ENCODE results near the gene SLC16A11. TPM values are rescaled to one million over a fixed set of nuclear protein-coding genes. Genes with fewer than 3 reads are reported as not detected.
A peak's percentile ranks its signal among the peaks of the same experiment; 100 is the strongest.
"Not testable (repeated sequence)": the region's sequence is repeated elsewhere in the genome, so short reads cannot be mapped to it uniquely, and the experiment has no call there.

Gene SLC16A11
- total RNA-seq, 1 donor from 2014 or later = 0.54 TPM

- H3K27ac Mint-ChIP-seq (ENCODE audit: unreplicated experiment) = no peak within 1 kb of the TSS
- peaks cover 11% of the 10 kb centered on the region for H3K36me3 Mint-ChIP-seq (ENCODE audit: unreplicated experiment)
- H3K4me1 Mint-ChIP-seq (ENCODE audit: low read depth, unreplicated experiment) = no peaks in the 10 kb centered on the region
- peak; percentile 58 for DNase-seq
- TF ChIP-seq CTCF (IDR thresholded peaks at IDR 0.05; ENCODE audit: partially characterized antibody, unreplicated experiment) = no peak
- H3K9me3 Mint-ChIP-seq (ENCODE audit: unreplicated experiment) = no peaks in the 10 kb centered on the region
- peaks cover 10% of the 10 kb centered on the region for H3K27me3 Mint-ChIP-seq (ENCODE audit: unreplicated experiment)
- peak within 1 kb of the TSS; percentile 69 for H3K4me3 Mint-ChIP-seq (ENCODE audit: unreplicated experiment)
Observed at GRCh38 chr17:6995500-6996255, 48.2 kb downstream of the SLC16A11 start, which contains the start of gene ALOX12. TSS of gene ALOX12 (plus strand) at chr17:6996049. CDS start at chr17:6996118, 69 bp downstream.

GRCh38 chr17:6994666-6995256, 49.1 kb downstream of the SLC16A11 start:
- H3K9me3 Mint-ChIP-seq (ENCODE audit: unreplicated experiment) = peaks cover 1% of the 10 kb centered on the region
- H3K27ac Mint-ChIP-seq (ENCODE audit: unreplicated experiment) = no peak overlapping the region
- H3K4me1 Mint-ChIP-seq (ENCODE audit: low read depth, unreplicated experiment) = no peaks in the 10 kb centered on the region
- H3K4me3 Mint-ChIP-seq (ENCODE audit: unreplicated experiment) = peak overlapping the region; percentile 50
- H3K36me3 Mint-ChIP-seq (ENCODE audit: unreplicated experiment) = peaks cover 11% of the 10 kb centered on the region
- H3K27me3 Mint-ChIP-seq (ENCODE audit: unreplicated experiment) = peaks cover 14% of the 10 kb centered on the region
- TF ChIP-seq CTCF (IDR thresholded peaks at IDR 0.05; ENCODE audit: partially characterized antibody, unreplicated experiment) = no peak
- DNase-seq = no peak

GRCh38 chr17:6994118-6994598, 49.7 kb downstream of the SLC16A11 start:
- TF ChIP-seq CTCF (IDR thresholded peaks at IDR 0.05; ENCODE audit: partially characterized antibody, unreplicated experiment) = no peak
- H3K36me3 Mint-ChIP-seq (ENCODE audit: unreplicated experiment) = peaks cover 11% of the 10 kb centered on the region
- H3K4me1 Mint-ChIP-seq (ENCODE audit: low read depth, unreplicated experiment) = no peaks in the 10 kb centered on the region
- peaks cover 1% of the 10 kb centered on the region for H3K9me3 Mint-ChIP-seq (ENCODE audit: unreplicated experiment)
- DNase-seq = no peak
- H3K27ac Mint-ChIP-seq (ENCODE audit: unreplicated experiment) = no peak overlapping the region
- H3K27me3 Mint-ChIP-seq (ENCODE audit: unreplicated experiment) = peaks cover 14% of the 10 kb centered on the region
- H3K4me3 Mint-ChIP-seq (ENCODE audit: unreplicated experiment) = no peak overlapping the region

- DNase-seq; H3K4me3 Mint-ChIP-seq (ENCODE audit: unreplicated experiment); H3K9me3 Mint-ChIP-seq (ENCODE audit: unreplicated experiment); H3K4me1 Mint-ChIP-seq (ENCODE audit: low read depth, unreplicated experiment); H3K27ac Mint-ChIP-seq (ENCODE audit: unreplicated experiment): not testable (repeated sequence)
- peaks cover 11% of the 10 kb centered on the region for H3K36me3 Mint-ChIP-seq (ENCODE audit: unreplicated experiment)
- H3K27me3 Mint-ChIP-seq (ENCODE audit: unreplicated experiment) = peaks cover 14% of the 10 kb centered on the region
Observed at GRCh38 chr17:6993613-6994056, 50.3 kb downstream of the SLC16A11 start.

Other genes starting within 250 kb of the SLC16A11 start
- gene TEKT1, start 212.4 kb downstream of the SLC16A11 start, total RNA-seq (ENCODE audit: unreplicated experiment) = not detected
- gene ALOX12, start 48.0 kb downstream of the SLC16A11 start, total RNA-seq (ENCODE audit: unreplicated experiment) = not detected
- 179 TPM for gene RNASEK, start 31.5 kb downstream of the SLC16A11 start, total RNA-seq (ENCODE audit: unreplicated experiment)
- gene BCL6B, start 21.0 kb downstream of the SLC16A11 start, total RNA-seq (ENCODE audit: unreplicated experiment) = not detected
- 2.9 TPM for gene SLC16A13, start 8.1 kb downstream of the SLC16A11 start, total RNA-seq (ENCODE audit: unreplicated experiment)
- gene CLEC10A, start 36.2 kb upstream of the SLC16A11 start, total RNA-seq (ENCODE audit: unreplicated experiment) = not detected
- gene ASGR2, start 70.7 kb upstream of the SLC16A11 start, total RNA-seq (ENCODE audit: unreplicated experiment) = not detected
- 29.0 TPM for gene ASGR1, start 135.3 kb upstream of the SLC16A11 start, total RNA-seq (ENCODE audit: unreplicated experiment)
- gene DLG4, start 175.7 kb upstream of the SLC16A11 start, total RNA-seq (ENCODE audit: unreplicated experiment) = 157 TPM
- 375 TPM for gene ACADVL, start 175.8 kb upstream of the SLC16A11 start, total RNA-seq (ENCODE audit: unreplicated experiment)
- 79.1 TPM for gene DVL2, start 190.4 kb upstream of the SLC16A11 start, total RNA-seq (ENCODE audit: unreplicated experiment)
- gene PHF23, start 195.4 kb upstream of the SLC16A11 start, total RNA-seq (ENCODE audit: unreplicated experiment) = 72.3 TPM
- 908 TPM for gene GABARAP, start 198.4 kb upstream of the SLC16A11 start, total RNA-seq (ENCODE audit: unreplicated experiment)
- 185 TPM for gene CTDNEP1, start 207.6 kb upstream of the SLC16A11 start, total RNA-seq (ENCODE audit: unreplicated experiment)
- 34.1 TPM for gene ELP5, start 208.1 kb upstream of the SLC16A11 start, total RNA-seq (ENCODE audit: unreplicated experiment)
- 0.44 TPM for gene CLDN7, start 218.4 kb upstream of the SLC16A11 start, total RNA-seq (ENCODE audit: unreplicated experiment)
- 0.42 TPM for gene SLC2A4, start 237.6 kb upstream of the SLC16A11 start, total RNA-seq (ENCODE audit: unreplicated experiment)

Data from glutamatergic neuron (in vitro differentiated cells).